ENCODE measurements around the gene LRRC75A. TPM values are rescaled to one million over a fixed set of nuclear protein-coding genes. Genes with fewer than 3 reads are reported as not detected.

The LRRC75A gene
- total and polyA plus RNA-seq, 2 of the 13 experiments (the other 11 are each of a cell fraction or from before 2014, with no cell fraction given): 0.03 TPM; not detected in 1

- CTCF ChIA-PET (ENCODE audit: low intra/inter-chr PET ratio, low total read pairs): no interaction called here
- POLR2A ChIA-PET: interaction anchor here (2.4 to 10.1 kb wide), 2 partner anchors 9 to 20 kb away, joined by 11 to 159 read pairs; no protein-coding TSS in a partner anchor
- Histone ChIP-seq H3K4me2 (ENCODE audit: low read depth, low read length) (no peak overlapping the region), H4K20me1 (ENCODE audit: insufficient read depth, low read length) (peaks cover 19% of the 10 kb centered on the region), H3K9me3 (ENCODE audit: low read length) (no peaks in the 10 kb centered on the region), H3K9ac (ENCODE audit: insufficient read depth, low read depth, low read length) (no peak overlapping the region), H3K4me3 (replicated peaks in 1 of 3; ENCODE audit: insufficient read depth in 1 of 3, low read depth in 2 of 3, low read length in 3 of 3) (no peak overlapping the region), H3K27ac (ENCODE audit: extremely low read length, insufficient read depth, low read length) (peak overlapping the region; percentile 10), H3K36me3 (replicated peaks in 1 of 2; ENCODE audit: control insufficient read depth in 1 of 2, insufficient read depth in 2 of 2, low read length in 2 of 2) (peaks cover 11 to 28% of the 10 kb centered on the region in 2 experiments), H2AFZ (ENCODE audit: low read length) (no peak overlapping the region), H3K79me2 (ENCODE audit: insufficient read depth, low read length) (peaks cover under 1% of the 10 kb centered on the region), H3K4me1 (ENCODE audit: insufficient read depth, low read length) (peaks cover 47% of the 10 kb centered on the region), H3K27me3 (ENCODE audit: control insufficient read depth in 1 of 2, insufficient read depth in 2 of 2, low read length in 2 of 2) (no peaks in the 10 kb centered on the region)
- BruUV-seq (replicated peaks): no TSS peak
- in situ Hi-C loops (cut with HindIII; ENCODE audit: extremely low pct_ligation_motif_present, low pct_unique_long_range_greater_than_20kb) (no loop called here), intact Hi-C loops (cut with micrococcal nuclease; ENCODE audit: unreplicated experiment) (no loop called here)
- DNase-seq (ENCODE audit: low spot score) (no peak), FAIRE-seq (no peak), ATAC-seq (peak; percentile 3)
- WGBS (ENCODE audit: low lambda C conversion rate): 93% methylated on average over 6 of the region's 8 CpGs
- TF ChIP-seq DMAP1 (CRISPR knock-in tag; IDR thresholded peaks at IDR 0.05): no peak
- TF ChIP-seq MAFK (conservative IDR thresholded peaks at IDR 0.05 in 1 of 2, IDR thresholded peaks at IDR 0.05 in 1 of 2; ENCODE audit: low read length in 2 of 2): no peak
- no peak for TF ChIP-seq ZNF331 (CRISPR knock-in tag; IDR thresholded peaks at IDR 0.05)
- no peak for TF ChIP-seq ZBTB37 (CRISPR knock-in tag; IDR thresholded peaks at IDR 0.05)
- no peak for TF ChIP-seq HDAC1 (CRISPR knock-in tag; IDR thresholded peaks at IDR 0.05)
- TF ChIP-seq ZFP91 (CRISPR knock-in tag; IDR thresholded peaks at IDR 0.05; ENCODE audit: borderline replicate concordance): no peak
- no peak for TF ChIP-seq ZNF34 (CRISPR knock-in tag; IDR thresholded peaks at IDR 0.05; ENCODE audit: borderline replicate concordance)
- no peak for TF ChIP-seq ZSCAN25 (CRISPR knock-in tag; IDR thresholded peaks at IDR 0.05)
- no peak for TF ChIP-seq ZNF556 (CRISPR knock-in tag; IDR thresholded peaks at IDR 0.05; ENCODE audit: borderline replicate concordance)
- TF ChIP-seq TEAD2 (CRISPR knock-in tag; IDR thresholded peaks at IDR 0.05): no peak
- peak; percentile 62 for TF ChIP-seq PAF1 (CRISPR knock-in tag; IDR thresholded peaks at IDR 0.05)
- TF ChIP-seq, protein P1, sequence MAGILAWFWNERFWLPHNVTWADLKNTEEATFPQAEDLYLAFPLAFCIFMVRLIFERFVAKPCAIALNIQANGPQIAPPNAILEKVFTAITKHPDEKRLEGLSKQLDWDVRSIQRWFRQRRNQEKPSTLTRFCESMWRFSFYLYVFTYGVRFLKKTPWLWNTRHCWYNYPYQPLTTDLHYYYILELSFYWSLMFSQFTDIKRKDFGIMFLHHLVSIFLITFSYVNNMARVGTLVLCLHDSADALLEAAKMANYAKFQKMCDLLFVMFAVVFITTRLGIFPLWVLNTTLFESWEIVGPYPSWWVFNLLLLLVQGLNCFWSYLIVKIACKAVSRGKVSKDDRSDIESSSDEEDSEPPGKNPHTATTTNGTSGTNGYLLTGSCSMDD (CRISPR knock-in tag; IDR thresholded peaks at IDR 0.05): no peak
- no peak for TF ChIP-seq TBP (CRISPR knock-in tag; IDR thresholded peaks at IDR 0.05)
- TF ChIP-seq SETDB1 (CRISPR knock-in tag; IDR thresholded peaks at IDR 0.05; ENCODE audit: borderline replicate concordance): no peak
- no peak for TF ChIP-seq NR2C2 (CRISPR knock-in tag; IDR thresholded peaks at IDR 0.05; ENCODE audit: borderline replicate concordance)
- TF ChIP-seq SMYD3 (CRISPR knock-in tag; IDR thresholded peaks at IDR 0.05): no peak
- no peak for TF ChIP-seq TMF1 (CRISPR knock-in tag; IDR thresholded peaks at IDR 0.05; ENCODE audit: low read depth)
- TF ChIP-seq, protein P2, sequence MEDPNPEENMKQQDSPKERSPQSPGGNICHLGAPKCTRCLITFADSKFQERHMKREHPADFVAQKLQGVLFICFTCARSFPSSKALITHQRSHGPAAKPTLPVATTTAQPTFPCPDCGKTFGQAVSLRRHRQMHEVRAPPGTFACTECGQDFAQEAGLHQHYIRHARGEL (CRISPR knock-in tag; IDR thresholded peaks at IDR 0.05): no peak
- TF ChIP-seq POGZ (CRISPR knock-in tag; IDR thresholded peaks at IDR 0.05): no peak
- TF ChIP-seq, protein P3, sequence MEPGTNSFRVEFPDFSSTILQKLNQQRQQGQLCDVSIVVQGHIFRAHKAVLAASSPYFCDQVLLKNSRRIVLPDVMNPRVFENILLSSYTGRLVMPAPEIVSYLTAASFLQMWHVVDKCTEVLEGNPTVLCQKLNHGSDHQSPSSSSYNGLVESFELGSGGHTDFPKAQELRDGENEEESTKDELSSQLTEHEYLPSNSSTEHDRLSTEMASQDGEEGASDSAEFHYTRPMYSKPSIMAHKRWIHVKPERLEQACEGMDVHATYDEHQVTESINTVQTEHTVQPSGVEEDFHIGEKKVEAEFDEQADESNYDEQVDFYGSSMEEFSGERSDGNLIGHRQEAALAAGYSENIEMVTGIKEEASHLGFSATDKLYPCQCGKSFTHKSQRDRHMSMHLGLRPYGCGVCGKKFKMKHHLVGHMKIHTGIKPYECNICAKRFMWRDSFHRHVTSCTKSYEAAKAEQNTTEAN (CRISPR knock-in tag; conservative IDR thresholded peaks at IDR 0.05): no peak
- TF ChIP-seq SIX4 (CRISPR knock-in tag; IDR thresholded peaks at IDR 0.05): no peak
- TF ChIP-seq CREBL2 (CRISPR knock-in tag; IDR thresholded peaks at IDR 0.05; ENCODE audit: borderline replicate concordance): no peak
Measured at GRCh38 chr17:16447676-16448075, 44.3 kb downstream of the LRRC75A start.
